H9 (cell line): ENCODE data around the gene ACSM5. TPM values are rescaled to one million over a fixed set of nuclear protein-coding genes. Genes with fewer than 3 reads are reported as not detected.
"Not testable (repeated sequence)": the region's sequence is repeated elsewhere in the genome, so short reads cannot be mapped to it uniquely, and the experiment has no call there.

ENCODE experiments used
- DNase-seq: peaks from one replicate; pipeline ENCODE4 v3.0.0-alpha.2; 2017
- H2AFZ ChIP-seq: one replicate; pipeline ENCODE4 v1.6.1; 2013; ENCODE audit warnings: mild to moderate bottlenecking, low read length, control low read depth, moderate library complexity
- H2AK5ac ChIP-seq: 2 replicates; pipeline ENCODE4 v1.6.1; 2013; ENCODE audit warnings: low read length, control low read depth, mixed read lengths; ENCODE audit not compliant: insufficient read length
- H2BK120ac ChIP-seq: one replicate; pipeline ENCODE4 v1.6.1; 2013; ENCODE audit warnings: low read depth, mild to moderate bottlenecking, low read length, control low read depth, inconsistent platforms; ENCODE audit not compliant: poor library complexity, severe bottlenecking
- H2BK12ac ChIP-seq: 2 replicates; pipeline ENCODE4 v1.6.1; 2013; ENCODE audit warnings: low read length, control low read depth, mixed read lengths, low read depth; ENCODE audit not compliant: insufficient read length
- H2BK15ac ChIP-seq: 2 replicates; pipeline ENCODE4 v1.6.1; 2013; ENCODE audit warnings: low read depth, low read length, control low read depth
- H2BK20ac ChIP-seq: one replicate; pipeline ENCODE4 v1.6.1; 2013; ENCODE audit warnings: low read depth, mild to moderate bottlenecking, low read length, control low read depth, inconsistent platforms; ENCODE audit not compliant: poor library complexity, severe bottlenecking
- H2BK5ac ChIP-seq: 2 replicates; pipeline ENCODE4 v1.6.1; 2013; ENCODE audit warnings: low read length, control low read depth, mixed read lengths; ENCODE audit not compliant: insufficient read length
- H3K14ac ChIP-seq: 2 replicates; pipeline ENCODE4 v1.6.1; 2013; ENCODE audit warnings: low read length, control low read depth; ENCODE audit not compliant: insufficient read depth
- H3K18ac ChIP-seq: 2 replicates; pipeline ENCODE4 v1.6.1; 2013; ENCODE audit warnings: low read depth, mild to moderate bottlenecking, mixed read lengths, low read length, control low read depth; ENCODE audit not compliant: insufficient read length
- H3K23ac ChIP-seq: 2 replicates; pipeline ENCODE4 v1.6.1; 2013; ENCODE audit warnings: low read length, control low read depth, mixed read lengths, low read depth; ENCODE audit not compliant: insufficient read length
- H3K23me2 ChIP-seq: 2 replicates; pipeline ENCODE4 v1.6.1; 2013; ENCODE audit warnings: low read depth, mild to moderate bottlenecking, mixed read lengths, low read length, control low read depth; ENCODE audit not compliant: insufficient read length, poor library complexity, severe bottlenecking
- H3K27ac ChIP-seq: 2 replicates; pipeline ENCODE4 v1.5.1; 2013; ENCODE audit warnings: low read length, control low read depth, mixed read lengths, low read depth; ENCODE audit not compliant: insufficient read length
- H3K27me3 ChIP-seq: 2 replicates; pipeline ENCODE4 v1.6.1; 2013; ENCODE audit warnings: low read length, control low read depth, inconsistent platforms; ENCODE audit not compliant: insufficient read depth
- H3K4ac ChIP-seq: 2 replicates; pipeline ENCODE4 v1.6.1; 2013; ENCODE audit warnings: low read depth, mild to moderate bottlenecking, control low read depth, inconsistent platforms, low read length, moderate library complexity
- H3K4me1 ChIP-seq: 2 replicates; pipeline ENCODE4 v1.6.1; 2013; ENCODE audit warnings: low read length, control low read depth, inconsistent platforms; ENCODE audit not compliant: insufficient read depth
- H3K4me2 ChIP-seq: 2 replicates; pipeline ENCODE4 v1.6.1; 2013; ENCODE audit warnings: low read length, control low read depth, mixed read lengths; ENCODE audit not compliant: insufficient read length, insufficient read depth
- H3K56ac ChIP-seq: 2 replicates; pipeline ENCODE4 v1.6.1; 2013; ENCODE audit warnings: low read depth, mild to moderate bottlenecking, mixed read lengths, low read length, control low read depth; ENCODE audit not compliant: insufficient read length
- H3K79me1 ChIP-seq: 2 replicates; pipeline ENCODE4 v1.6.1; 2013; ENCODE audit warnings: low read depth, mild to moderate bottlenecking, moderate library complexity, low read length, control low read depth, inconsistent platforms; ENCODE audit not compliant: insufficient read depth, poor library complexity, severe bottlenecking
- H3K79me2 ChIP-seq: 2 replicates; pipeline ENCODE4 v1.6.1; 2013; ENCODE audit warnings: low read length, control low read depth, inconsistent platforms; ENCODE audit not compliant: insufficient read depth
- H3K9ac ChIP-seq: 2 replicates; pipeline ENCODE4 v1.6.1; 2013; ENCODE audit warnings: low read length, control low read depth, mixed read lengths; ENCODE audit not compliant: insufficient read length; ENCODE audit errors: extremely low read depth
- H3K9me3 ChIP-seq: one replicate; pipeline ENCODE4 v1.6.1; 2013; ENCODE audit warnings: low read depth, low read length, inconsistent platforms; ENCODE audit not compliant: control insufficient read depth
- H3T11ph ChIP-seq: one replicate; pipeline ENCODE4 v1.6.1; 2013; ENCODE audit warnings: mild to moderate bottlenecking, low read length, control low read depth, inconsistent platforms
- H4K20me1 ChIP-seq: one replicate; pipeline ENCODE4 v1.6.1; 2013; ENCODE audit not compliant: control insufficient read depth, insufficient read length, insufficient read depth
- H4K5ac ChIP-seq: 2 replicates; pipeline ENCODE4 v1.6.1; 2013; ENCODE audit warnings: low read depth, mild to moderate bottlenecking, mixed read lengths, low read length, control low read depth; ENCODE audit not compliant: insufficient read length
- H4K8ac ChIP-seq: replicated peaks from 2 replicates; pipeline ENCODE4 v1.6.1; 2013; ENCODE audit warnings: low read length, control low read depth, mixed read lengths, low read depth; ENCODE audit not compliant: insufficient read length
- H4K91ac ChIP-seq: 2 replicates; pipeline ENCODE4 v1.6.1; 2013; ENCODE audit warnings: low read depth, mild to moderate bottlenecking, moderate library complexity, mixed read lengths, low read length, control low read depth; ENCODE audit not compliant: insufficient read length
- H3K27ac Mint-ChIP-seq, 3 experiments: 2 replicates in 2 of 3; 3 replicates in 1 of 3; pipeline ENCODE4 v1.8.0; 2020 to 2021; ENCODE audit warnings: mixed read lengths in 3 of 3, mild to moderate bottlenecking in 1 of 3, moderate library complexity in 1 of 3
- H3K27me3 Mint-ChIP-seq: 2 replicates; pipeline ENCODE4 v1.8.0; 2021; ENCODE audit warnings: low read depth, mild to moderate bottlenecking, moderate library complexity, mixed read lengths
- H3K36me3 Mint-ChIP-seq, 3 experiments: 2 replicates in 2 of 3; 3 replicates in 1 of 3; pipeline ENCODE4 v1.8.0; 2020 to 2021; ENCODE audit warnings: low read depth in 3 of 3, mixed read lengths in 3 of 3; ENCODE audit not compliant: insufficient read depth in 1 of 3
- H3K4me1 Mint-ChIP-seq, 2 experiments: 2 replicates each; pipeline ENCODE4 v1.8.0; 2020; ENCODE audit warnings: mixed read lengths in 2 of 2
- H3K4me3 Mint-ChIP-seq, 2 experiments: 2 replicates in 1 of 2; 3 replicates in 1 of 2; pipeline ENCODE4 v1.8.0; 2020 to 2021; ENCODE audit warnings: mild to moderate bottlenecking in 2 of 2, mixed read lengths in 2 of 2, moderate library complexity in 1 of 2
- H3K9me3 Mint-ChIP-seq, 2 experiments: 2 replicates in 1 of 2; 3 replicates in 1 of 2; pipeline ENCODE4 v1.8.0; 2020; ENCODE audit warnings: mild to moderate bottlenecking in 2 of 2, mixed read lengths in 2 of 2, moderate library complexity in 1 of 2
- WGBS: extraction: QIAGEN DNeasy Blood & Tissue Kit; methylation state at CpG from one replicate; pipeline ENCODE4 v1.1.7; 2013; ENCODE audit warnings: missing lambda C conversion rate, low lambda C conversion rate, mixed read lengths; ENCODE audit not compliant: insufficient read length; ENCODE audit errors: extremely low coverage; 5-methylcytosine and 5-hydroxymethylcytosine counted together
- total RNA-seq: library from RNA; stranded (reverse); gene quantifications from 2 replicates; pipeline ENCODE4 v1.2.1, GENCODE V29; 2021

Gene ACSM5
- total RNA-seq, 1 experiment from 2014 or later: not detected

DNA sequence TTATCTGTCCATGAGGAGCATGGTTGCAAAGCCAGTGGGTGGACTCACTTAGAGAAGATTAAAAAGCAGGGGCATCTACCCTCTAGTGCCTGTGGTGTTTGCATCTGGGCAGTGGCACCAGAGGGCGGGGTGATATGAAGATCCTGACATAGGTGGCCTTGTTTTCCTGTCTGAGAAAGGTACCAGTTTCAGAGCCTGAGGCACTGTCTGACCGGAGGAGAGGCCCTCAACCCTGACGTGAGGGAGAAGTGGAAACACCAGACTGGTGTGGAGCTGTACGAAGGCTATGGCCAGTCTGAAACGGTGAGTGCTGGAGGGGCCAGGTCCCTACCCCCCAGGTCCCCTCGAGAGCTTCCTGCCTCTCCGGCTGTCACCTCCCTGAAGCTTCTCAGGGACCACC lies 20.2 kb downstream of the ACSM5 start:
- H2AK5ac ChIP-seq, DNase-seq, H3K27me3 Mint-ChIP-seq, H3K27ac ChIP-seq, H3K18ac ChIP-seq, H4K20me1 ChIP-seq, H3K4me2 ChIP-seq, H4K5ac ChIP-seq, H3K23me2 ChIP-seq, H3K4ac ChIP-seq, H3K27me3 ChIP-seq, H3K9ac ChIP-seq, H3K4me1 Mint-ChIP-seq, H3K27ac Mint-ChIP-seq, H3T11ph ChIP-seq, H2BK20ac ChIP-seq, H3K14ac ChIP-seq, H4K8ac ChIP-seq, H3K9me3 ChIP-seq, H2BK15ac ChIP-seq, H3K23ac ChIP-seq, H3K79me2 ChIP-seq, H3K4me3 Mint-ChIP-seq, H4K91ac ChIP-seq, H2AFZ ChIP-seq, H3K79me1 ChIP-seq, H2BK12ac ChIP-seq, H3K4me1 ChIP-seq, H3K36me3 Mint-ChIP-seq, H2BK5ac ChIP-seq, H2BK120ac ChIP-seq, H3K56ac ChIP-seq: not testable (repeated sequence)
- WGBS: no CpG with 5 or more reads among the region's 7 CpGs
- peaks cover 10 to 29% of the 10 kb centered on the region in 2 experiments; a peak in 3 of 5 replicates for H3K9me3 Mint-ChIP-seq

DNA sequence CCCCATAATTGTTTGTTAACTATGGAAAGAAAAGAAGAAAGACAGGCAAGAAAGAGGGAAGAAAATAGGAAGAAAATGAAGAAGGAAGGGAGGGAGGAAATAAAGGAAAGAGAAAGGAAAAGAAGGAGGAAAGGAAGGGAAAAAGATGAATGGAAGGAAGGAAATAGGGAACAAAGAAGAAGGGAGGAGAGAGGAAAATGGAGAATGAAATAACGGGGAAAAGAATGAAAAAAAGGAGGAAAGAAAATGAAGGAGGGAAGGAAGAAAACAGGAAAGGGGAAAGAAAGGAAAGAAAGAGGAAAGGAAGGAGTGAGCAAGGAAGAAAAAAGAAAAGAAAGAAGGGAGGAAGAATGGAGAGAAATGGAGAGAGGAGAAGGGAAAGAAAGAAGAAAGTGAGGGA lies 21.1 kb downstream of the ACSM5 start:
- not testable (repeated sequence) for DNase-seq

More for the DNA sequence above, 21.1 kb downstream of the ACSM5 start:
- H3K56ac ChIP-seq, H2BK20ac ChIP-seq, H3K9ac ChIP-seq, H3K27ac Mint-ChIP-seq, H3K4me3 Mint-ChIP-seq, H3K4me1 Mint-ChIP-seq, H3K4ac ChIP-seq, H2BK120ac ChIP-seq, H2AK5ac ChIP-seq, H3T11ph ChIP-seq, H2AFZ ChIP-seq, H3K79me1 ChIP-seq, H4K8ac ChIP-seq, H3K4me2 ChIP-seq, H2BK5ac ChIP-seq, H3K9me3 ChIP-seq, H4K20me1 ChIP-seq, H3K4me1 ChIP-seq, H2BK15ac ChIP-seq, H4K91ac ChIP-seq, H3K23me2 ChIP-seq, H3K27me3 ChIP-seq, H3K23ac ChIP-seq, H2BK12ac ChIP-seq, H3K18ac ChIP-seq, H3K36me3 Mint-ChIP-seq, H4K5ac ChIP-seq, H3K79me2 ChIP-seq, H3K27me3 Mint-ChIP-seq, H3K14ac ChIP-seq, H3K27ac ChIP-seq: not testable (repeated sequence)
- peaks cover 10 to 29% of the 10 kb centered on the region in 2 experiments; a peak in 3 of 5 replicates for H3K9me3 Mint-ChIP-seq
- 100% methylated on average over 1 of the region's 1 CpG for WGBS
